Fibroblast of upper back skin (primary cell): ENCODE data around the gene TP53AIP1.

Experiments
- DNase-seq: peaks from one replicate; pipeline ENCODE4 v3.0.0-alpha.2; 2013

TP53AIP1 gene

DNA sequence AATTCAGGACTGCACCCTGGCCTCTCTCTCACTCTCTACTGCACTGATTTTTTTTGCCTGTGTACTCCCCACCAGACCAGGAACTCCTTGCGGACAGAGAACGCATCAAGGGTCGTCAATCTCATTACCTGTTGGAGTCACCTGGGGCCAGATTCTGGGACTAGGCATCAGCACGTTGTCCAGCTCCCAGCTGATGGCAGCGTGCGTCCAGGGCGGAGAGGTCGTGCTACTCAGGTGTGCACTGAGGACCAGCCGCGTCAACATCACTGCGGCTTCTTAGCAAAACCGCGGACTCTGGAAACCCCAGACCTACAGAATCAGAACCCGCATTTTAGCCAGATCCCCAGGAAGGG, 38.4 kb downstream of the TP53AIP1 start:
- no peak for DNase-seq

DNA sequence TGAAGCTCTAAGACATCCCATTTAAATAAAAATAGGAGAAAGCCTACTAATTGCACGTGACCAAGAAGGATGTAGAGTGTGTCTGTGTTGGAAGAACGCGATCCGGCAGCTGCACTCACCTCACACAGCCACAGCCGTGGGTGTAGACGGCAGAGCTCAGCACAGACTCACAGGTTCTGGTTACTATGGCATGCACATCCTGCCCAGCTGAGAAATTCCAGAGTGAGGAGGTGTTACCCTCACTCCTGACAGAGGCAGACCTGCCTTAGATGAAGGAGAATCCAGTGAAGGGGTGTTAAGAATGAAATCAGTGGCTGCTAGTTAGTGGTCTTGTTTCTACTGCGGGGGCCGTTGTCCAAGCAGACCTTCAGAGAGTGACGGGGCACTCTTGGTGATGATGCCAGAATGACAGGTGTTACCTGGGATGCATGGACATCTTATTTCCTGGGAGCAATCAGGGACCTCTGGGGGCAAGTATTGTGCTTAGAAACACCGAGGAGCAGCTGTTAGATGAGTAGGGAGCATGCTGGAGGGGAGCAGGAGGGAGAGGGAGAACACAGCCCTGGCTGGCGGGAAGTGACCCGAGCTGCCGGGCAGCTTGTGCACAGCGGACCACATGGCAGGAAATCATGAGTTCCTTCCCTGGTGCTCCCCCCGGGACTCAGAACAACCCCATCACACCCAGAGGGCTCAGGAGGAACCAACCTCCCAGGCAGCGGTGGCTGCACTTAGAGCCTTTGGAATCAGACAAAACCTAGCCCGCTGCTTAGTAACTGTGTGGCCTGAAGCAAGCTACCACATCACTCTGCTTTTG, 39.2 kb downstream of the TP53AIP1 start:
- DNase-seq, result peak; percentile 48

DNA sequence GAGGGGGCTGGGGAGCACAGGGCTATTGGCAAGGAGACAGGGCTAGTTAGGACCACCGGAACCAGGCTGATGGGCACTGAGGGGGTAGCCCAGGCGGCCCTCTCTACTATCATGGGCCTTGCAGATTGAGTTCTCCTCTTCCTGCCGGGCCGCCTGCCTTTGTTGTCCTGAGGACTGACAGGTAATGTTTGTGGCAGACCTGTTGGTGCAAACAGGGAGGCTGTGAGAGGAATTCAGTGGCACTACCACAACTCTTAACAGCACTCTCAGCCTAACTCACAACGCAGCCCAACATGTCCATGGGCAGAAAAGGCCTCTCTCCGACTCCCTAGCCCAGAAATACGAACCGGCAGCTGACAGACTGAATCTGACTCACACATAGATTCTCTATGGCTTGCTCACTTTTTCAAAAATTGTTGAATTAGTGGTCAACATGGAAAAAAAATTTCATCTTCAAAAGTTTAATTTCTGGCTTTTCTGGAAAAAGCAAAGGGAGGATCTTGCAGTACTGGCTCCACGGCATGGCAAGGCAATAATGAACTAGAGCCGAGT, 40.1 kb downstream of the TP53AIP1 start:
- DNase-seq, result peak; percentile 78

DNA sequence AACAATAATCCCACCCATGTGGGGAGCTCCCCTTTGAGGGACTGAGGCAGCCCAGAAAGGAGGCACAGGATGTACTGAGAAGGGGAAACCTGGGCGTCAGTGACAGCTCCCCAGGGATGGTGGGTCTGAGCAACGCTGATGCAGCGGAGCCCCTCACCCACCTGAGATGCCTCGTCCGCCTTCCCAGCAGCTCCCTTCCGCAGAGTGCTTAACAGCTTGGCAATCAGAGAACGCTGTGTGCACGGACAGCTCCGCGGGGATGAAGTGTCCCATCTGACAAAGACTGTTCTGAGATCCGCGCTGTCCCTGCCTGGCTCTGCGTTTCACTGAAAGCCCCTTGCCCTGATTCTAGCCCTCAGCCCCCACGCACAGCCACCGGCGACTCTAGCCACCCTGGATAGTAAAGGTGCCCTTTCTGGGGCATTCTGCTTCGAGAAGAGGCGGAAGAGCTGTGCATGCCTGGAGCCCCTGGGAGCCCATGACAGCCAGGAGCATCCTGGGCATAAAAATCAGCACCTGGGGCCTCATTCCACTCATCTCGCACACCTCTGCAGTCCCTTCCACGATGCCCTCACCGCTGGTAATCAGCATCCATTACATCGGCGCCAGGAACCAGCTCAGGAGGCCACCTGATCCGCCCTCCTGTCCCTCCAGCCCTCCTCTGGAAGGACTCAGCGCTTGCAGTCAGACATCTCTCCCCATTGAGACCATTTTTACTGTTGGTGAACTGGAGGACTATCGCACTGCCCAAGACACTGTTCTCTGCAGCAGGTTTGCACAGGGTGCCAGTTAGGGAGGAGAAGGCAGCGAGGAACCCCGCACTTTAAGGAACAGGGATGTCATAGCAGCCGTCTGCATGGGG, 40.8 kb downstream of the TP53AIP1 start:
- no peak for DNase-seq

DNA sequence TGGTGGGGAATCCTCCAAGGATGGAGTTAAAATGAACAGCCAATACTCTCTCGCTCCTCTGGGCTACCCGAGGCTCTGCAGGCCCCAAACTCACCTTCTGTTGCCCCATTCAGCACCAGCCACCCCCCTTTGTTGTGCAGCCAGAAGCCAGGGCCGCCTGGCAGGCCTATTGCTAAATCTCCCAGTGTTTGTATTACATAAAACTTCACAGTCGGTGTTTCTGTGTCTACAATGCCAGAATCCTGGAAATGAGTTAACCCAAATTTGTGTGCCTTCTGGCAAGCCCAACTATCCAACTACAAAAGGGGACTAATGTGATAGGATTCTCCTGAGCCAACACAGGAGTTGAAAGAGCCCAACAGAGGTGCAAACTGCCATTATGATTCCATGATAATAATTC, 42.2 kb downstream of the TP53AIP1 start:
- DNase-seq, result no peak

DNA sequence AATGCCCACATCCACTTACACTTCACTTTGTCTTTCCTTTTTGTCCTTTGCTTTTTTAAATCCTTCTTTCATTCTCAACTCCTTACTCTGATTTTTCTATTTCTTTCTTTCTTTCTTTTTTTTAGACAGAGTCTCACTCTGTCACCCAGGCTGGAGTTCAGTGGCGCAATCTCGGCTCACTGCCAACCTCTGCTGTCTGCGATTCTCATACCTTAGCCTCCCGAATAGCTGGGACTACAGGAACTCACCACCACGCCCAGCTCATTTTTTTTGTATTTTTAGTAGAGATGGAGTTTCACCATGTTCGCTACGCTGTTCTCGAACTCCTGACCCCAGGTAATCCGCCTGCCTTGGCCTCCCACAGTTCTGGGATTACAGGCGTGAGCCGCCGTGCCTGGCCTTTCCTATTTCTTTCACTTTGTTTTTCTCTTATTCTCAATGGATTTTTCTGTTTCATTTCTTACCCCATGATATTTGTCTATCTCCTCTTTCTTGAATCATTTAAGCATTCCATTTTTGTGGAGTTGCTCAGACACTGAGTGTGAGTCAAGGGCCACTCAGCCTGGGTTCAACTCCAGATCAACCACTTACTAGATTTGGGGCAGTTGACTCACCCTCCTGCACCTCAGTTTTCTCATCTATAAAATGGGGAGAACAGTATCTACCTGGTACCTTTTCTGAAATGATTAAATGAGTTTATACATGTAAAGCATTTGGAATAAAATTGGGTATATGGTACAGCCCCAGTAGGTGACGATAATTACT, 43.9 kb downstream of the TP53AIP1 start:
- peak; percentile 35 for DNase-seq

DNA sequence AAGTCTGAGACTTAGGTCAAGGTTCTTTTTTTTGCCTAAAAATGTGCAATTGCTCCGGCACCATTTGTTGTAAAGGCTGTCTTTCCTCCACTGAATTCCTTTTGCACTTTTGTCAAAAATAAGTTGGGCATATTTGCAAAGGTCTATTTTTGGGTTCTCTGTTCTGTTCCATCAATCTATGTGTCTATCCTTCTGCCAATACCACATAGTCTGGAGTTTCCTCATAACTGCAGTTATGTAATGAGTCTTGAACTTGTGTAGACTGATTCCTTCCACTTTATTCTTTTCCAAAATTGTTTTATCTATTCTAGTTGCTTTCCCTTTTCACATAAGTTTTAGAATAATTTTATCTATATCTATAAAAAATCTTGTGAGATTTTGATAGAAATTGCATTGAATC, 44.8 kb downstream of the TP53AIP1 start:
- DNase-seq, result no peak

DNA sequence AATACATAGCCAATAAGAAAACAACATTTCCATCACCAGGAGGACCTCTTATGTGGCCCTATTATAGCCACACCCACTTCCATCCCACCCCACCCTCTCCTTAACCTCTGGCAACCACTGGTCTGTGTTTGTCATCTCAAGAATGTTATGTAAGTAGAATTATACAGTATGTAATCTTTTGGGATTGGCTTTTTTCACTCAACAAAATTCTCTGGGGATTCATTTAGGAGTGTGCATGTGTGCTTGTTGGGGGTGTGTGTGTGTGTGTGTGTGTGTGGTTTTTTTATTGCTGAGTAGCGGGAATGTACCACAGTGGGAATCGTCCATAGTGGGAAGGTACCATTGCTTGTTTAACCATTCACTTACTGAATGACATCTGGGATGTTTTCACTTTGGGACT, 46.3 kb downstream of the TP53AIP1 start:
- peak; percentile 46 for DNase-seq

DNA sequence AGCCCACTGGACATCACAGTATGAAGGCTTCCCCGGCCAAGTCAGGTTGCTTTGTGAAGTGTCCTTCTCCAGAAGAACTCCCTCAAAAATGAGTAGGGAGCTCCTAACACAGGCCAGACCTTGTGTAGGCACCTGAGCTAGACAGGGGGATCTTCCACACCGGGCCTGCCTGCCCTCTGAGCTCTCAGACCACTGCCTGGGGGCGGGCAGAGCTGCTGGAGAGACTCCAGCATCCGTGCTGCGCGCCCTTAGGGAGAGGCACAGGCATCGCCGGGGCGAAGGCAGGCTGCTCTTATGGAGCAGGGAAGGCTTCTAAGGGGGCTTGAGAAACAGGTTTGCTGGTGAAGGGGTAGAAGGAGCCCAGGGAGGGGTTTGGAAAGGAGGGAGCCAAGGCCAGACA, 47.1 kb downstream of the TP53AIP1 start:
- no peak for DNase-seq

DNA sequence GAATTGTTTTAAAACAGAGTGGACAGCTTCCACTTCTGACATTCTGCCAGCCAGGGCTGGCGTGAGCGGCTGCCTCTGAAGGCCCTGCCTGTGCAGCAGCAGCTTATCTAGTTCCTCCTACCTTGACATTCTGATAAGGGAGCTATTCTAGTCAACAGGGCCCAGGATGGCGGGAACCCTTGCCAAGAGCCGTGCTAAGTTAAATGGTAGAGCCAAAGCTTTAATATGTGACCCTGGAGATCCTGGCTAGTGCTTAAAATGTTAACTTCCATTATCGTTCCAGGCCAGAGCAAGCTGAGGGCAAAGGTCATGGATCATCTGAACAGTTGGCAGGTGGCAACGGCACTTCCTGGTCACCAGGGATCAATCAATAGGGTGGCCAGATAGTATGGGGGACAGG, 48.0 kb downstream of the TP53AIP1 start:
- DNase-seq, result no peak

DNA sequence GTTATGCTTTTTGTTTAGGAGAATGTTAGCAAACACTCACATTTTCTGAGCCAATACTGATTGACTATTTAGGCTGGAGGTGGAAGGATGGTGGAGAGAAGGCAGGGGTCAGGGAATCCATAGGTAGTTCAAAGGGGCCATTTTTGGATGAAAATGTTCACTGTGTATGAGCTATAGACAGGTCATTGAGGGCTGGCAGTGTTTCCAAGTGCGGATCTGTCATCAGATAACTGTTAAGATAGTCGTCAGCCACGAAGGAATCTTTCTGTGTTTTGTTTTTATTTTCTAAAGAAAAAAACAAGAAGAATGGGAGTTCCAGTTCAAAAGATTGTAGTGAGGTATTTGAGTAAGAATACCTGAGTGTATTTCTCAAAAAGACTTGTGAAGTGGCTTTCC, 48.4 kb downstream of the TP53AIP1 start:
- no peak for DNase-seq

DNA sequence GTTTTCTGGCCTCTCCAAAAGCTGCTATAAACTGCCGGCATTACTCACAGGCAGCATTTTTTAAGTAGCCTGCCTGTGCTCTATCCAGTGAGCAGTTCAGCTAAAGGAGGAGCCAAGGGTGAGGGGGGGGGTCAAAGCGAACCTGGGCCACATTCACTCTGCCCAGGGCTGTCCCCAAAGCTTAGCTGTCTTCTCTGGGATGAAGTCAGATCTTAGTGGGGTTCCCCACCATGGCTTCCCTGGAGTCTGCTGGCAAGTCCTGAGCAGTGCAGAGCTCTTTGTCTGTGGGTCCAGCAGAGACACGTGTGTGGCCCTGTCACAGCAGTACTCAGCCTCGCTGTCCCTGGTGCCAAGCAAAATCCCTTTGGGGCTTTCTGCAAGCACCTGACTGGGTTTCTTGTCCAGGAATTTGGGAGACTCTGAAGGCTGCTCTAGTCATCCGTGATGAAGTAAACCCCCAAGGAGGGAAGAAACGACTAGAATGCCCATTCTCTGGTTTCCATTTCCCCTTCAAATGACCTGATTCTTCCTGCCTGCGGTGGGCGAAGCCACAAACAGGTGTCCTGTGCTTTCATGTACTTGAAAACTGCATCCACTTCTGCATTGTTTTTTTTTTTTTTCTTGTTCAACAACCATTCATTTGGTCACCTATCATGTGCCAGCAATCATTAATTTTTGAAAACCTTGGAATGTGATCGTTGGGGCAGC, 48.9 kb downstream of the TP53AIP1 start:
- no peak for DNase-seq

DNA sequence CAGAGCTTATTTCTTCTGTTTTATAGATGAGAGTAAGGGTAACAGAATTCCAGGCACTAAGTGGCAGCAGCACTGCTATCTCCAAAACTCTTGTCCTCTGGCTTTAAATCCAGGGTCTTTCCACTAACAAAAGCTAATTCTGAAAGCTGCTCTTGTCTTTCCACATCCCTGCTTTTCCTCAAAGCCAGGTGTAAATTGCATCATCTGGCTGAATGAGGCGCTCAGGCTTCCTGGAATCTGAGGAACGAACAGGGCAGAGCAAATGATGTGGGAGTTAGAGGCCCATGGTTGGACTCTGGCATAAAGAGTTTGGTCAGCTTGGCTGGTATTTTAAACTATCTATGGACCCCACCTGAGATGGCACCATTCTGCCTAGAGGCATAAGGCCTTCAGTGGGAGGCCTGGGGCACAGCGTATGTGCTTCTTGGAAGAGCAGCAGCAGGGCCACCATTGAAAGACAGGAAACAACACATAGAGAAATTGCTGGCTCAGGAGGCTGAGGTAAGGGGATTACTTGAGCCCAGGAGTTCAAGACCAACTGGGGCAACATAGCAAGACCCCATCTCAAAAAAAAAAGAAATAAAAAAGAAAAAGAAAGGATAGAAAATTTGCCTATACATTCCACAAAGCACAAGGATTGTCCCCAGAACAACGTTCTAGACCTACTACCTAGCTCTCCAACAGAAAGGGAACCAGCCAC, 49.7 kb downstream of the TP53AIP1 start:
- no peak for DNase-seq

DNA sequence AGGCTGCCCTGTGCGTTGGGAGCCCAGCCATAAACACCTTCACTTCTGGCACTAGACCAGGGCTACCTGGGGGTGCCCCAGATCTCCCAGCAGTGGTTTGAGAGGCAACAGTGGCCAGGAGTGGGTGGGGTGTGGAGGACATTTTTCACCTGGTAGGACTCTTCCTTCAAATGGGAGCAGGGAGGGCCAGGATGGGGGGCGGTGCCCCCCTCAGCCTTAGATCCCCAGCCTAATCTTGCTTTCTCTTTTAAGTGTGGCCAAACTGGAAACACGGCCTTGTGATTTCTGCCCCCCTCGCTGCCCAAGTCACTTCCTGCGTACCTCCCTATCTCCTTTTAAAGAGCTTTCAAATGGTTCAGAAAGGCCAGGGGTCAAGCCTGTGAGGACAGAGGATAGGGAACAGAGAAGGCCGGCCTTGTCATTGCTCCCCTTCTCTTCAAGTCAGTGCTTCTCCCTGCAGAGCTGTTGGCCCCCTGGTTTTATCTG, 50.7 kb downstream of the TP53AIP1 start:
- DNase-seq, result no peak

DNA sequence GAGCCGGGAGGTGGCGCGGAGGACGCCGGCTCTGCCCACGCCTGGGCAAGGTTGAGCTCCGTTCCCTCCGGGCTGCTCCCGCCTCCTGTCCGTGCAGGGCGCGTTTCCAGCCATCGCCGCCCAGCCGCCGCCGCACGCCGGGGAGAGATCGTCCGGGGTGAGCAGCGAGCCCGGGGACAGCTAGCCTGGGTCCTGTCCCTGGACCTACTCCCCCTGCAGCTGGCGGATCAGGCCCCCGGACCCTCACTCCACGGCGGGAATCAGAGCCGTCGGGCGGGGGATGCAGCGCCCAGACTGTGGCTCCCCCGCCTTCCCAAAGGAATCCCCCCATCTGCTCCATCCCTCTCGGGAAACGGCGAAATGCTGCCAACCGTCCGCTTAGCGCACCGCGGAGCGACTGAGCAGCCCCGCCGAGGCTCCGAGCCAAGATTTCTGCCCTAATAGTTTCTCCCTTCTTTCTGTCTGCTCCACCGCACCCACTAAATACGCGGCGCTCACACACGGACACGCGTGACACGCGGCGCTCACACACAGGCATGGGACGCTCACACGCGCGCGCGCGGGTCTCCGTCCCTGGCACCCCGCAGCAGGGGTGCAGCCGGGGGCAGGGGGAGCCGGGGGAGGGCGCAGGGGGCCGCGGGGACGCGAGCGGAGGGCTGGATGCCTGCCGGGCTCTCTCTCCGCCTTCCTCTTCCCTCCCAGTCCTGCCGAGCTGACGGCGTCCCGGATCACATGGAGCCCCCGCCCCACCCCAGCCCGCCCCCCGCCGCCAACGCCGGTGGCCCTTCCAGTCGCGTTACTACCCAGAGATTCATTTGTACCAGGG, 51.9 kb downstream of the TP53AIP1 start, which contains the start of gene KCNJ5:
KCNJ5 (plus strand) TSS at position 814 of the 826 bp plus-strand sequence. CDS start 19,918 bp downstream, outside the sequence.
- DNase-seq, result peak; percentile 32

DNA sequence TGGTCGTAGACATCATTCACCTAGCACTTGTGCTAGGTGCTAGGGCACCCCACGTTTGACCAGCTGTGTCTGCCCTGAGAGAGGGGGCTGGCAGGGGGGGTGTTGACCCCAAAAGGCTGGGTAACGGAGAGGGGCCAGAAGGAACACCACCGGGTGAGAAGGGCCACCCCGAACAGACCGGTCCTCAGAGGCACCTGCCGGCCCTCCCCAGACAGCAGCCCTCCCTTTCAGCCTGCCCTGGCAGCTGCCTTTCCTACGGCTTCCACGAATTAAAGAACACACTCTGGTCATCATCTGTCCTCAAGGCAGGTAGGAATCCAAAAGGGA, 52.5 kb downstream of the TP53AIP1 start:
- no peak for DNase-seq

DNA sequence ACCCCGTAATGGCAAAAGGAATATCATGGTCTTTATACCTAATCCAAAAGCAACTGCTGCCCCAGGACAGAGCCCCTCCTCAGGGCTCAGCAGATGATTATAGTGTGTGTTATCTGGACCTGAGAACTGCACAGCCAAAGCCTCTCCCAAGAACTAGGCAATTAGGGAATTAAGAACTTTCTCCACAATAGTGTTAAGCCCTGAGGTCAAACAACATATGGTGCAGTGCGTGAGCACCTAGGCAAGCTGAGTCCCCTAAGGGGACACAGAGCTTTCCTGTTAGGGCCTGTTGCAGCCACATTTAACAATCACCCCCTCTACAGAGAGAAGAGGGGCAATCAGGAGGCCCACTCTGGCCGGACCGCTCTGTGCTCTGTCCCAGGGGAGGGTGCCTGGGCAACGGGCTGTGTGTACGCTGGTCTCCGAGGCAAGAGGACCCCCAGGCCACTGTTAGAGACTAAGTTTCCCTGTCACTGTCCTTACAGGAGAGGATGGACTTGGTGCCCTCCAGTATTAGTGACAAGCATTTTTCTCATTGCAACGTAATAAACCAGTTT, 52.9 kb downstream of the TP53AIP1 start:
- no peak for DNase-seq

DNA sequence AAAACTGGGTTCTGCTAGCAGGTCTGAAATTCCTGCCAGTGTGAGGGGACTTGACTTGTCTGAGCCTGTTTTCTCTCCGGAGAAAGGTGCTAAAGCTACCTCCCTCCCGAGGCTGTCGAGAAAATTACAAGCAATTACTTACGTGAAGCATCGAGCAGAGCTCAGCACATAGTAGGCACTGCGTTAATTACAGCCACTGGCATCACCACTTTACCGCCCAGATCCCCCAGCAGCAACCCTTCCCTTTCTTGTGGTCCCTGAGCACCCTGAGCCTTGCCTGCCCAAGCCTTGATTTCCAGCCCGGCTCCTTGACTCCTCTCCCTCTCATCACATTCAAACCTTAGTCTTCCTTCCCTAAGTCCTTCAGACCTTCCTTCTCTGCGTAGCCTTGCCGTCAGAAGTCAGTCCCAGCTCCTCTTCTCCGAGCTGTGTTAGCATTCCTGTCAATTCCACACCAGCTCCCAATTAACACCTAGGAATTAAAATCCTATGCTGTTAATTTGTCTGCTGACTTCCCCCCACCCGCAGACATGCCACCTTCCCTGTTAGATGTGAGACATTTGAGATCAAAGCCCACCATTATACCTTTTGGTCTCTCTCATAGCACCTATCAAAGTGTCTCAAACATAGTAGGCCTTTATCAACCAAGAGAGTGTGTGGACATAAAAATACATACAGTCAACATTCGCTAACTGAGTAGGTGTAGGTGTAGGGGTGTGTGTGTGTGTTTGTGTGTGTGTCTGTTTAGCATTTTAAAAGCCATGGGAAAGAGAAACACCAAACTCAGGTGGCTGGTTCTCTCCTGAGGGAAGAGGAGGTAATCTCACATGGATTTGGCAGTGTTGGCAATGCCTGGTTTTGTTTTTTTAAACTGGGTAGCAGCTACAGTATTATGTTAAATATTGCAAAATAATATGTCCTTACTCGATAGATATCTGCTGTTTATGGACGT, 54.4 kb downstream of the TP53AIP1 start:
- DNase-seq, result no peak
